Activated CD8-positive, alpha-beta memory T cell treated with anti-CD3 and anti-CD28 coated beads for 24 hours (primary cell): ENCODE results near the gene DLGAP1.
"Not testable (repeated sequence)": the region's sequence is repeated elsewhere in the genome, so short reads cannot be mapped to it uniquely, and the experiment has no call there.

Source experiments
- DNase-seq: peaks from one replicate; pipeline ENCODE4 v3.0.0-alpha.2; 2020

The DLGAP1 gene

GRCh38 chr18:3596637-3597384, 858.3 kb downstream of the DLGAP1 start:
- DNase-seq = peak; percentile 75

- no peak for DNase-seq
Measured at GRCh38 chr18:3596324-3596636, 858.8 kb downstream of the DLGAP1 start.

GRCh38 chr18:3595369-3596273, 859.5 kb downstream of the DLGAP1 start:
- peak; percentile 76 for DNase-seq

- peak; percentile 69 for DNase-seq
Measured at GRCh38 chr18:3594760-3595368, 860.2 kb downstream of the DLGAP1 start.

- DNase-seq = peak; percentile 93
Measured at GRCh38 chr18:3593904-3594759, 861.0 kb downstream of the DLGAP1 start.

- peak; percentile 72 for DNase-seq
Measured at GRCh38 chr18:3593381-3593903, 861.7 kb downstream of the DLGAP1 start.

- no peak for DNase-seq
Measured at GRCh38 chr18:3592864-3593263, 862.2 kb downstream of the DLGAP1 start.

GRCh38 chr18:3590096-3590630, 864.9 kb downstream of the DLGAP1 start:
- no peak for DNase-seq

- peak; percentile 83 for DNase-seq
Measured at GRCh38 chr18:3585656-3586509, 869.2 kb downstream of the DLGAP1 start.

- DNase-seq = no peak
Measured at GRCh38 chr18:3584897-3585460, 870.1 kb downstream of the DLGAP1 start.

GRCh38 chr18:3584266-3584861, 870.7 kb downstream of the DLGAP1 start:
- no peak for DNase-seq

GRCh38 chr18:3583873-3584247, 871.2 kb downstream of the DLGAP1 start:
- DNase-seq = no peak

GRCh38 chr18:3583106-3583872, 871.8 kb downstream of the DLGAP1 start:
- not testable (repeated sequence) for DNase-seq

GRCh38 chr18:3581890-3582289, 873.2 kb downstream of the DLGAP1 start:
- DNase-seq = no peak

GRCh38 chr18:3580523-3581025, 874.5 kb downstream of the DLGAP1 start:
- DNase-seq = not testable (repeated sequence)

- no peak for DNase-seq
Measured at GRCh38 chr18:3579701-3580100, 875.4 kb downstream of the DLGAP1 start.

- DNase-seq = no peak
Measured at GRCh38 chr18:3578621-3579020, 876.5 kb downstream of the DLGAP1 start.

- DNase-seq = no peak
Measured at GRCh38 chr18:3577281-3577855, 877.7 kb downstream of the DLGAP1 start.

- no peak for DNase-seq
Measured at GRCh38 chr18:3572761-3573160, 882.3 kb downstream of the DLGAP1 start.
